SK-N-MC (cell line): Measurements from ENCODE around the gene CYP27B1.
"Not testable (repeated sequence)": the region's sequence is repeated elsewhere in the genome, so short reads cannot be mapped to it uniquely, and the experiment has no call there.

ENCODE experiments used
- EZH2 ChIP-seq: fragments of 200-600 bp; sonication (generic); IDR thresholded peaks from one replicate; pipeline ENCODE4 v1.6.1; 2017; ENCODE audit warnings: antibody characterized with exemption
- FOXP2 ChIP-seq: optimal IDR thresholded peaks from 2 replicates; pipeline ENCODE3; 2011; ENCODE audit warnings: mild to moderate bottlenecking, moderate library complexity; ENCODE audit not compliant: insufficient read depth; ENCODE audit errors: extremely low read length, control extremely low read depth
- POLR2AphosphoS5 ChIP-seq: IDR thresholded peaks from 2 replicates; pipeline ENCODE4 v1.6.1; 2012; ENCODE audit warnings: mild to moderate bottlenecking, low read depth, low read length, borderline replicate concordance

DNA sequence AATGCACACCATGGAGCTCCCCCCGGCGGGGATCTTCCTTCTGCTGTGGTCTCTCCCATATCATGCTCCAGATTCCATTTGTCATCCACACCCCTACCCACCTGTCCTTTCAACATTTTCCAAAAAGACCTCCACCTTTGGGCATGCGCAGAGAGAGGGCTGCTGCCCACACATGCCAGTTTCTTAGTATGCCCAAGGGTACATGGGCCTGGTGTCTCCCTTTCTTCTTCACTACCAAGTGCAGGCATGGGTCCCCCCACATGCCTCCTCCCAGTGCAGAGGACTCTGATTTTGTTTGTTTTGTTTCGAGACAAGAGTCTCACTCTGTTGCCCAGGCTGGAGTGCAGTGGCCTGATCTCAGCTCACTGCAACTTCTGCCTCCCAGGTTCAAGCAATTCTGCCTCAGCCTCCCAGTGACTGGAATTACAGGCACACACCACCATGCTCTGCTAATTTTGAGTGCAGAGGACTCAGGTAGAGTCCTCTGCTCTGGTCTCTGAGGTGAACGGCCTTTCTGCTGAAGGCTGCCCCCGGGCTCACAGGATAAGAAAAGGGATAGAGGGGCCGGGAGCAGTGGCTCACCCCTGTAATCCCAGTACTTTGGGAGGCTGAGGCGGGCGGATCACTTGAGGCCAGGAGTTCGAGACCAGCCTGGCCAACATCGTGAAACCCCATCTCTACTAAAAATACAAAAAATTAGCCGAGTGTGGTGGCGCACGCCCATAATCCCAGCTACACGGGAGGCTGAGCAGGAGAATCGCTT, 44.9 kb downstream of the CYP27B1 start:
- TF ChIP-seq EZH2, POLR2AphosphoS5, FOXP2: not testable (repeated sequence)
